ENCODE results near the gene RGS14.
"Not testable (repeated sequence)": the region's sequence is repeated elsewhere in the genome, so short reads cannot be mapped to it uniquely, and the experiment has no call there.

Gene RGS14

GRCh38 chr5:177366528-177367322, 9.0 kb downstream of the RGS14 start:
- no peak for DNase-seq (ENCODE audit: low spot score)

- no peak for DNase-seq (ENCODE audit: low spot score)
Measured at GRCh38 chr5:177367323-177367848, 9.7 kb downstream of the RGS14 start.

GRCh38 chr5:177367981-177368868, 10.5 kb downstream of the RGS14 start:
- DNase-seq (ENCODE audit: low spot score): no peak

- DNase-seq (ENCODE audit: low spot score): no peak
Measured at GRCh38 chr5:177368869-177369644, 11.3 kb downstream of the RGS14 start.

GRCh38 chr5:177369645-177370440, 12.1 kb downstream of the RGS14 start:
- no peak for DNase-seq (ENCODE audit: low spot score)

GRCh38 chr5:177370488-177371119, 12.9 kb downstream of the RGS14 start:
- DNase-seq (ENCODE audit: low spot score): peak; percentile 70

- DNase-seq (ENCODE audit: low spot score): no peak
Measured at GRCh38 chr5:177371120-177372033, 13.7 kb downstream of the RGS14 start.

GRCh38 chr5:177372034-177372896, 14.5 kb downstream of the RGS14 start:
- DNase-seq (ENCODE audit: low spot score): no peak

GRCh38 chr5:177372910-177373309, 15.2 kb downstream of the RGS14 start:
- DNase-seq (ENCODE audit: low spot score): no peak

- DNase-seq (ENCODE audit: low spot score): no peak
Measured at GRCh38 chr5:177373806-177374205, 16.1 kb downstream of the RGS14 start.

- no peak for DNase-seq (ENCODE audit: low spot score)
Measured at GRCh38 chr5:177374211-177374610, 16.5 kb downstream of the RGS14 start.

GRCh38 chr5:177375516-177375915, 17.8 kb downstream of the RGS14 start:
- not testable (repeated sequence) for DNase-seq (ENCODE audit: low spot score)

GRCh38 chr5:177376107-177376506, 18.4 kb downstream of the RGS14 start:
- no peak for DNase-seq (ENCODE audit: low spot score)

GRCh38 chr5:177377851-177378776, 20.4 kb downstream of the RGS14 start:
- DNase-seq (ENCODE audit: low spot score): no peak

- no peak for DNase-seq (ENCODE audit: low spot score)
Measured at GRCh38 chr5:177378884-177379883, 21.5 kb downstream of the RGS14 start.

- no peak for DNase-seq (ENCODE audit: low spot score)
Measured at GRCh38 chr5:177380805-177381126, 23.0 kb downstream of the RGS14 start.

Measured in Ammon's horn (tissue), 1 donor.